Stomach smooth muscle (tissue), 2 donors: ENCODE results near the gene CHRNA4.
"Not testable (repeated sequence)": the region's sequence is repeated elsewhere in the genome, so short reads cannot be mapped to it uniquely, and the experiment has no call there.

ENCODE experiments used
- H3K27ac ChIP-seq: one replicate; pipeline ENCODE4 v1.7.0; 2013; ENCODE audit warnings: mild to moderate bottlenecking, low read length, inconsistent platforms
- H3K27me3 ChIP-seq, 2 donors: one replicate each; pipeline ENCODE4 v1.7.0; 2013; ENCODE audit warnings: low read length in 2 of 2; ENCODE audit not compliant: insufficient read depth in 2 of 2, control insufficient read depth in 1 of 2
- H3K36me3 ChIP-seq, 2 donors: one replicate each; pipeline ENCODE4 v1.7.0; 2013; ENCODE audit warnings: low read length in 2 of 2; ENCODE audit not compliant: control insufficient read depth in 2 of 2, insufficient read depth in 2 of 2
- H3K4me1 ChIP-seq: one replicate; pipeline ENCODE4 v1.7.0; 2013; ENCODE audit warnings: low read length; ENCODE audit not compliant: control insufficient read depth, insufficient read depth
- H3K4me3 ChIP-seq, 2 donors: one replicate each; pipeline ENCODE4 v1.7.0; 2013; ENCODE audit warnings: low read length in 2 of 2
- H3K9ac ChIP-seq, 2 donors: one replicate each; pipeline ENCODE4 v1.7.0; 2013; ENCODE audit warnings: low read length in 2 of 2, mild to moderate bottlenecking in 1 of 2
- H3K9me3 ChIP-seq, 2 donors: one replicate each; pipeline ENCODE4 v1.7.0; 2013; ENCODE audit warnings: low read length in 2 of 2; ENCODE audit not compliant: control insufficient read depth in 2 of 2
- donor health status: healthy.
- donor health status: Pancreatic carcinoma.

Gene CHRNA4

GRCh38 chr20:63346131-63347080 lies 14.7 kb downstream of the CHRNA4 start:
- Histone ChIP-seq H3K4me1 (peaks cover 7% of the 10 kb centered on the region), H3K4me3 (no peak overlapping the region), H3K9ac (no peak overlapping the region), H3K36me3 (no peaks in the 10 kb centered on the region), H3K9me3 (no peaks in the 10 kb centered on the region), H3K27ac (no peak overlapping the region), H3K27me3 (peaks cover 0 to 6% of the 10 kb centered on the region in 2 donors)

GRCh38 chr20:63345328-63346100 lies 15.6 kb downstream of the CHRNA4 start:
- Histone ChIP-seq H3K36me3 (no peaks in the 10 kb centered on the region), H3K9me3 (no peaks in the 10 kb centered on the region), H3K9ac (no peak overlapping the region), H3K27ac (no peak overlapping the region), H3K4me1 (peaks cover 7% of the 10 kb centered on the region), H3K27me3 (peaks cover 0 to 6% of the 10 kb centered on the region in 2 donors), H3K4me3 (no peak overlapping the region)

- Histone ChIP-seq H3K4me1 (peaks cover 7% of the 10 kb centered on the region), H3K27me3 (peaks cover 0 to 6% of the 10 kb centered on the region in 2 donors), H3K4me3 (no peak overlapping the region)
These were observed 16.4 kb downstream of the CHRNA4 start for GRCh38 chr20:63344616-63345327.

GRCh38 chr20:63343460-63344445 lies 17.4 kb downstream of the CHRNA4 start:
- Histone ChIP-seq H3K9ac (no peak overlapping the region), H3K9me3 (no peaks in the 10 kb centered on the region), H3K36me3 (no peaks in the 10 kb centered on the region), H3K4me3 (no peak overlapping the region), H3K4me1 (peaks cover 7% of the 10 kb centered on the region), H3K27ac (no peak overlapping the region), H3K27me3 (peaks cover 0 to 6% of the 10 kb centered on the region in 2 donors)

More at GRCh38 chr20:63344616-63345327, 16.4 kb downstream of the CHRNA4 start:
- no peak overlapping the region for H3K9ac ChIP-seq
- H3K27ac ChIP-seq, result no peak overlapping the region
- no peaks in the 10 kb centered on the region for H3K36me3 ChIP-seq
- no peaks in the 10 kb centered on the region for H3K9me3 ChIP-seq

GRCh38 chr20:63342561-63343459 lies 18.3 kb downstream of the CHRNA4 start:
- Histone ChIP-seq H3K4me1 (peaks cover 7% of the 10 kb centered on the region), H3K9me3 (no peaks in the 10 kb centered on the region), H3K9ac (no peak overlapping the region), H3K27ac (no peak overlapping the region), H3K4me3 (no peak overlapping the region), H3K27me3 (peaks cover 1 to 11% of the 10 kb centered on the region in 2 donors), H3K36me3 (no peaks in the 10 kb centered on the region)

- H3K9me3 ChIP-seq, H3K27ac ChIP-seq, H3K9ac ChIP-seq, H3K36me3 ChIP-seq, H3K4me1 ChIP-seq, H3K4me3 ChIP-seq: not testable (repeated sequence)
- peaks cover 6 to 20% of the 10 kb centered on the region in 2 donors for H3K27me3 ChIP-seq
These were observed 20.9 kb downstream of the CHRNA4 start for GRCh38 chr20:63340158-63340688.

- not testable (repeated sequence) for H3K4me1 ChIP-seq, H3K4me3 ChIP-seq, H3K9ac ChIP-seq, H3K36me3 ChIP-seq, H3K27ac ChIP-seq, H3K9me3 ChIP-seq
- H3K27me3 ChIP-seq, result peaks cover 6 to 20% of the 10 kb centered on the region in 2 donors
These were observed 21.7 kb downstream of the CHRNA4 start for GRCh38 chr20:63339154-63340094.

- H3K27ac ChIP-seq, result no peak overlapping the region
- H3K4me1 ChIP-seq, result no peaks in the 10 kb centered on the region
- no peaks in the 10 kb centered on the region for H3K36me3 ChIP-seq
- no peak overlapping the region for H3K9ac ChIP-seq
- peaks cover 10 to 26% of the 10 kb centered on the region in 2 donors for H3K27me3 ChIP-seq
- no peaks in the 10 kb centered on the region for H3K9me3 ChIP-seq
- H3K4me3 ChIP-seq, result no peak overlapping the region
These were observed 23.2 kb downstream of the CHRNA4 start for GRCh38 chr20:63337786-63338420.
